NCI-H748 (cell line): ENCODE data around the gene FAM135A.
"Not testable (repeated sequence)": the region's sequence is repeated elsewhere in the genome, so short reads cannot be mapped to it uniquely, and the experiment has no call there.

Source experiments
- DNase-seq: peaks from one replicate; lab custom pipeline; 2025; ENCODE audit not compliant: unreplicated experiment; lab: John Stamatoyannopoulos, UW

The FAM135A gene

DNA sequence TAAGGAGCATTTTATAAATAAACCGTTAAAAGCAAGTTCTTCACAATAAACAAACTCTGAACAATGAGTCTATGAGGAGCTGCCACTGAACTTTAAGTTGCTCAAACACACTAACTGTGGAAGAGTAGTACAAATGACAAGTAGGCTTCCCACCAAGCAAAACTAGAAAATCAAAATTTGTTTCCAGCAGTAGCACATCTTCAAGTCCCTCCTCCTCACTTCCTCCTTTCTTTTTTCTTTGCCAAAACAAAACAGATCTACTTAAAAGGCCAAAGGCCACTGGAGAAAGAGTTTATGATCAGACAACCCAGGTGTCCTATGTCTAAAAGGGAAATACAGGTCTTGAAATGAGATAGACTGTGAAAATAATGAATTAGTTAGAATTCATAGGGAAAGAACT is 17.1 kb upstream of the FAM135A start:
- no peak for DNase-seq

GRCh38 chr6:70396796-70397729 is 16.2 kb upstream of the FAM135A start:
- DNase-seq: no peak

- DNase-seq: peak; percentile 51
Observed at GRCh38 chr6:70398783-70399728, 14.3 kb upstream of the FAM135A start.

DNA sequence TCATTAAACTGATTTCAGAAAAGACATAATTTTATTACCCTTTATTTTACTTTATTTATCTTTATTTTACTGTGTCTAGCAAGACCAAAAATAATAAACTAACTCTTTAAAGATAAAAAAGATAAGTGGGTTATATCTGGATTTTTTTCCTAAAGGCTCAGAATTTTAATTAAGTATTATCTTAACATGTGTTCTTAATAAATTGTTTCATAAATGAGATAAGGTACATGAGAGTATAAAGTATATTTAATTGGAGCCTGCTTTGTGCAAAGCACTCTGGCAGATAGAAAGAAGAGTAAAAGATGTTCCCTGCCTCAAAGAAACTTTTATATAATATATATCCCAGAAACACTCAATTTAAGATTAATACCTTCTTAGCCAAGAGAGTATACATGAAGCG is 8.7 kb upstream of the FAM135A start:
- DNase-seq: no peak

- no peak for DNase-seq
Observed at GRCh38 chr6:70409216-70409615, 4.1 kb upstream of the FAM135A start.

GRCh38 chr6:70411542-70412251 is 1.6 kb upstream of the FAM135A start:
- DNase-seq: no peak

GRCh38 chr6:70412252-70413113 is 825 bp upstream of the FAM135A start:
- peak; percentile 4 for DNase-seq

DNA sequence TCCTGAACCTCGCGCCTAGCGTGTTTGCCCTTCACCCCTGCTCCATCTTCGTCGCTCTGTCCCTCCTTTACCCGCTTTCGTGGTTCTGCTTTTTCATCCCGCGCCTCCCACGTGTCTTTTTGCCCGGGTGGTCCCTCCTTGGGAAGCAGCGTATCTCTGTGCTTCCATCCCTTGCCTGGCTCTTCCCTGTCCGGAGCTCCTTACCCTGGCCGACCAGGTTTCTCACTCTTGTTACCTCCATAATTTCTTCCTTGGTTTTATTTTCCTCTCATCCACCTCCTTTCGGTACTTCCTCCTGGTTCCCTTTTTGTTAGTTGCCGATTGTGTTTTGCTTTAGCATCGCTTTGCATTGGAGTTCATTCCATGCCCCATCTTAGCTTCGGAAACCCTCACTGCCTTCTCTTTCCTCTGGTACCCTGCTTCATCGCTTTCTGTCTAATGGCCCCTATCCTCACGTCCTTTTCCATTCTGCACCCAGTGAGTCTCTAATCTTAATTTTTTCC is 735 bp downstream of the FAM135A start:
- DNase-seq: peak; percentile 45

DNA sequence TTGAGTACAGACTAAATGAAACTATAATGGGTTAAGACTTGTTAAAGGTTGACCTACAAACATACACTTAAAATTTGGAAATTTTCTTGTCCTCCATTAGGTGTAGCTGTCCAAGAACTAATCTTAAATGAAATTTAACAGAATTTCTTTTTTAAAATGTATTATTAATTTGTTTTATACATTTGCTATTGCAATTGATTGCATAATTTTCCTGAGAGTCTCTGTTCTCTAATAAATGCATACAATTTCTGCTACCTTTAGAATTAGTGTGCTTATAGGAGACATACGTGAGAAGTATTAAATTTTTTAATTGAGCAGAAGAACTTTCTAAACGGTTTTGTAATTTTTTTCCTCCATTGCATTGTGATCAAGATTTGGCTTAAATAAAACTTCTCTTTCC is 1.5 kb downstream of the FAM135A start:
- no peak for DNase-seq

DNA sequence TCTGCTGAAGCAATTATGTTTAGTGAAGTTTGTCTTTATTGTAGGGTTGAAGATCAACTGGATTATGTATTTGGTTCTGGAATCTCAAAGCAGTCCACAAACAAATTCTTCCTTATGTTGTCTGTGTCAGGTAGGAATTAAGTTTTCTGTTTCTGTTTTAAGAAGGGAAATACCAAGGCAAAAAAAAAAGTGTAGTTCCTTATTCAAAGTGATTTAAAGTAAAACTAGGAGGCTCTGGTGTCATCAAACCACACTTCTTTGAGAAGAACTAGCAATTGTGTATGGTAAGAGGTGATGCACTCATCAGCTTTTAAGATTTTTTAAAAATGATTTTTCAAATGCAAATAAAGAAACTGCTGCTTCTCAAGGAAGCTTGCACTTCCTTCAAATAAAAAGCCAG is 1.9 kb downstream of the FAM135A start:
- no peak for DNase-seq

DNA sequence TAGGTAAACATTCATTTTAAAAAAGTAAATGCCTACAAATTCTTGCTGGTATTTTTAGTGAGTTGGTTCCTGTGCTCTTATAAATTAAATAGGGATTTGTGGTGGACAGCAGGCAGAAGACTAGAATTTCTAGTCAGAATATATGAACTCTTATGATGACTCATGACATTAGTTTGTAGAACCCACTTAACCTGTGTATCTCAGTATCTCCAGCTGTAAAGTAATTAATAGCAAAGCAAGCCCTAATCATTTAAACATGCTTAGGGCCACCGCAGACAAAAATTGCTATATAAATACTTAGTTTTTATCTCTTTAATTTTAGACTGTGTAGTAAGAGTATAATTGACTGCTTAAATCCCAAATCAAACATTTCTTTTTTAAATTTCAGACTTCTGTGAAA is 2.4 kb downstream of the FAM135A start:
- no peak for DNase-seq

DNA sequence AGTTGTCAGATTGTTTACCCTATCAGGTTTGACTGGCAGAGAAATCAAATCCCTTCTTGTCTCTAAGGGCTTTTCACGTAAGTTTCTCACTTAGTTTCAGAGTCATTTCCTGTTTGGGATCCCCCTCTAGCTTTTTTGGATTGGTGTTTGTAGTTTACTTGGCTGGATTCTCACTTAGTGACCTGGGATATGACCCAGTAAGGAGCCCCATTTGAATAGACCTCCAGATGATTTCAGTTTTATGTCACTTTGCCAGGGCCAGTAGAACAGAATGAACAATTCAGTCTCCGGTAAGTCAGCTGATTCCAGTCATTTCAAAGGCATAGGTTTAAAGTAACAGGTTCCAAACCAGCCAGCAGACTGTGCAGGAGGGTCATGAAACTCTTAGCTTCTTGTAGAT is 8.2 kb downstream of the FAM135A start:
- no peak for DNase-seq

DNA sequence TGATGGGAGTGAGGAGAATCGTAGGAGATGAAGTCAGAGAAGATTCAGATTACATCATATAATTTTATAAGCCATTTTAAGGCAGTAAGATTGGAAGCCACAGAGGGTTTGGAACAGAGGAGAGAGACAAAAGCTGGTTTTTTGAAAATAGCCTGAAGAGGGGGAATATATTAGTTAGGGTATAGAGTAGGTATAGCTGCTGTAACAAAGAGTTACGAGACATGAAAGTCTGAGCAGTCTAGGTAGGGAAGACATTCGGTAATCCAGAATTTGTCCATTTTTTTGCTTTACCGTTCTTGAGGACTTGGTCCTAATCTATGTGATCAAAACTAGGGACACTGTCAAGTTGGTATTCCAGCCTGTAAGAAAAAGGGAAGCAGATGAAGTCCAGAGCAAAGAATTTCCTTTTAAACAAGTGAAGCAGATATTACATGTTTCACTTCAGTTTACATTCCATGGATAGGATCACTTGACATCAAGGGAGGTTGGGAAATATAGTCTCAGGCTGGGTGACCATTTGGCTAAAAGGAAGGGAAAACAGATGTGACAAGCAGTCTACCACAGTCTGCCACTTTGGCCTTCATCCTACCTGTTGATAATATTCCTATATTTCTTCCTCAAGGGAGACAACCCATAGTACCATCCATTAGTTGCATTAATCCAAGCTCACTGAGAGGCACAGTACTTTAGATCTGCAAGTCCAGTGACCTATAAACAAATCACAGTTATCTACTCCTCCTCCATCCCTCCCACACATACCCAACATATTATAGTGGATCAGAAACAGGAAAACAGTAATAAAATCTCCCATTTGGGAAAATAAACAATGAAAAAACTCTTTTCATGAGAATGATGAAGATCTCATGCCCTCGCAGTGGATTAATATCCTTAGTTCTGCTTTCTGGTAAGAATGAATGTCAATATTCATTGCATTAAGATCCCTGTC is 10.2 kb downstream of the FAM135A start:
- DNase-seq: no peak

GRCh38 chr6:70424291-70424690 is 11.0 kb downstream of the FAM135A start:
- no peak for DNase-seq

DNA sequence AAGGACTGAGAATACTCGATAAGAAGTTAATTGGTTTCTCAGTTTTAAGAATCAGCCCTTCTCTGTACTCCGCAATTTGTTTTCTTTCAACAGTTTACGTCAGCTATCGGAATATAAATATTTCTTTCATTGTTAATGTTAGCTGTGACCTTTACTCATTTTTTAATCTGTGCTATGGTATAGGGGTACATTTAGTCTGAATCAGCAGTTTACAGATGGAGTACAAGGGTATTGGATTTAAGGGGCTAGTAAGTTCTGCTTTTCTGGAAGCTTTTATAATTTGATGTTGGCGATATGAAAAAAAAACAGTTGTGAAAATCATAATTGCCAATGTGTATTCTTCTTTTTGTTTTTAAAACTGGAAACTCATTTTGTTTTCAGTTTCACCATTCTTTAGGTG is 23.0 kb downstream of the FAM135A start:
- DNase-seq: no peak

- no peak for DNase-seq
Observed at GRCh38 chr6:70445001-70445400, 31.7 kb downstream of the FAM135A start.

- DNase-seq: not testable (repeated sequence)
Observed at GRCh38 chr6:70447343-70448070, 34.2 kb downstream of the FAM135A start.

GRCh38 chr6:70453899-70454298 is 40.6 kb downstream of the FAM135A start:
- not testable (repeated sequence) for DNase-seq
